ENCODE results near the gene PSAP. TPM values are rescaled to one million over a fixed set of nuclear protein-coding genes. Genes with fewer than 3 reads are reported as not detected.

PSAP gene
- total RNA-seq, 1 donor from 2014 or later, result 358 TPM

DNA sequence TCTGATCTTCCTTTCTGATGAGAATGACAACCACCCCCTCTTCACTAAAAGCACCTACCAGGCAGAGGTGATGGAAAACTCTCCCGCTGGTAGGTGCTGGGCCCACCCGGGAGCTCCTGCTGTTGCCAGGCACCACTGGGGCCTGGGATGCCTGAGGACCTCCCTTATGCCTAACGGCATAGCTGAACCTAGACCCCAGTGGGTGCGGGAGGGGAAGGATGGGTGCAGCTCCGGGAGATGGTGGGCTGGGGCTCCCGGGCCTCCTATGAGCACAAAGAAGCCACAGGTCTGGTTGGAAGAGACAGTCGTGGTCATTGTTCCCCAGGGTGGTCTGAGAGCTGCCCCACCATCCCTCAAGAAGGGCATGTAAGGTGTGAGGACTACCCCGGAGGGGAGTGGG, 62.1 kb downstream of the PSAP start:
- Histone ChIP-seq H3K27me3 (no peaks in the 10 kb centered on the region), H3K79me2 (ENCODE audit: low read depth) (no peaks in the 10 kb centered on the region), H3K36me3 (no peaks in the 10 kb centered on the region), H3K9me3 (ENCODE audit: low read depth) (no peaks in the 10 kb centered on the region), H3K27ac (no peak overlapping the region), H3K4me2 (no peak overlapping the region), H3K9ac (no peak overlapping the region), H3K4me1 (no peaks in the 10 kb centered on the region), H3K4me3 (no peak overlapping the region), H3F3A (ENCODE audit: low read depth) (no peaks in the 10 kb centered on the region), H4K20me1 (ENCODE audit: low read depth) (no peaks in the 10 kb centered on the region), H2AFZ (replicated peaks) (no peak overlapping the region)
- no peak overlapping the region for H3K27ac Mint-ChIP-seq
- TF ChIP-seq, protein P1, sequence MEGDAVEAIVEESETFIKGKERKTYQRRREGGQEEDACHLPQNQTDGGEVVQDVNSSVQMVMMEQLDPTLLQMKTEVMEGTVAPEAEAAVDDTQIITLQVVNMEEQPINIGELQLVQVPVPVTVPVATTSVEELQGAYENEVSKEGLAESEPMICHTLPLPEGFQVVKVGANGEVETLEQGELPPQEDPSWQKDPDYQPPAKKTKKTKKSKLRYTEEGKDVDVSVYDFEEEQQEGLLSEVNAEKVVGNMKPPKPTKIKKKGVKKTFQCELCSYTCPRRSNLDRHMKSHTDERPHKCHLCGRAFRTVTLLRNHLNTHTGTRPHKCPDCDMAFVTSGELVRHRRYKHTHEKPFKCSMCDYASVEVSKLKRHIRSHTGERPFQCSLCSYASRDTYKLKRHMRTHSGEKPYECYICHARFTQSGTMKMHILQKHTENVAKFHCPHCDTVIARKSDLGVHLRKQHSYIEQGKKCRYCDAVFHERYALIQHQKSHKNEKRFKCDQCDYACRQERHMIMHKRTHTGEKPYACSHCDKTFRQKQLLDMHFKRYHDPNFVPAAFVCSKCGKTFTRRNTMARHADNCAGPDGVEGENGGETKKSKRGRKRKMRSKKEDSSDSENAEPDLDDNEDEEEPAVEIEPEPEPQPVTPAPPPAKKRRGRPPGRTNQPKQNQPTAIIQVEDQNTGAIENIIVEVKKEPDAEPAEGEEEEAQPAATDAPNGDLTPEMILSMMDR (IDR thresholded peaks at IDR 0.05), result no peak
- no peak for TF ChIP-seq EZH2 (IDR thresholded peaks at IDR 0.05)
- TF ChIP-seq EZH2phosphoT487 (IDR thresholded peaks at IDR 0.05), result no peak
- no peaks in the 10 kb centered on the region for H3K4me1 Mint-ChIP-seq
- DNase-seq (ENCODE audit: low spot score), result no peak
- H3K27me3 Mint-ChIP-seq (ENCODE audit: insufficient read depth, low read depth), result peaks cover 8% of the 10 kb centered on the region
- no peaks in the 10 kb centered on the region for H3K9me3 Mint-ChIP-seq
- no peaks in the 10 kb centered on the region for H3K36me3 Mint-ChIP-seq
- no peak overlapping the region for H3K4me3 Mint-ChIP-seq

DNA sequence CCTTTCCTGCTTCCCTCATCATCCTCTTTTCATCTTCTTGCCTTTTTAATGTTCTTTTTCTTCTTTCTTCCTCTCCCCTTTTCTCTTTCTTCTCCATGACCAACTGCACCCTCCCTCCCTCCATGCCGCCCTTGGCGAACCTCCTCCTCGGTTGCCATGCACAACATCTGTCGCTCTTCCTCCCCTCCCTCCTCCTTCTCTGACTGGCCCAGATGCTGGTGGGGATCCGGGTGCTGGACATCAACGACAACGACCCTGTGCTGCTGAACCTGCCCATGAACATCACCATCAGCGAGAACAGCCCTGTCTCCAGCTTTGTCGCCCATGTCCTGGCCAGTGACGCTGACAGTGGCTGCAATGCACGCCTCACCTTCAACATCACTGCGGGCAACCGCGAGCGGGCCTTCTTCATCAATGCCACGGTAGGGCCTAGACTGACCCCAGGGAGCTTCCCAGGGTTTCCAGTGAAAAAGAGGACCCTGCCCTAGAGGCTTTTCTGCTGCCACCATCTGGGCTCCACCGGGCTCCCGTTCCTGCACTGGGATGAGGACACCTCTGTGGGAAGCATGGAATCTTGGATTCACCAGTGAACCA, 66.3 kb downstream of the PSAP start:
- no peak overlapping the region for H3K4me3 ChIP-seq
- H3K79me2 ChIP-seq (ENCODE audit: low read depth), result no peaks in the 10 kb centered on the region
- H3K9me3 ChIP-seq (ENCODE audit: low read depth), result no peaks in the 10 kb centered on the region
- no peak overlapping the region for H3K27ac Mint-ChIP-seq
- no peak overlapping the region for H3K4me2 ChIP-seq
- no peak overlapping the region for H3K27ac ChIP-seq
- no peaks in the 10 kb centered on the region for H4K20me1 ChIP-seq (ENCODE audit: low read depth)
- H3F3A ChIP-seq (ENCODE audit: low read depth), result no peaks in the 10 kb centered on the region
- peaks cover 7% of the 10 kb centered on the region for H3K4me1 Mint-ChIP-seq
- H3K9me3 Mint-ChIP-seq, result no peaks in the 10 kb centered on the region
- TF ChIP-seq, protein P1 (IDR thresholded peaks at IDR 0.05), result no peak
- no peak overlapping the region for H3K9ac ChIP-seq
- no peaks in the 10 kb centered on the region for H3K27me3 ChIP-seq
- no peak overlapping the region for H3K4me3 Mint-ChIP-seq
- H2AFZ ChIP-seq (replicated peaks), result no peak overlapping the region
- DNase-seq (ENCODE audit: low spot score), result no peak
- H3K4me1 ChIP-seq, result no peaks in the 10 kb centered on the region
- no peaks in the 10 kb centered on the region for H3K36me3 ChIP-seq
- H3K36me3 Mint-ChIP-seq, result no peaks in the 10 kb centered on the region
- H3K27me3 Mint-ChIP-seq (ENCODE audit: insufficient read depth, low read depth), result peaks cover 9% of the 10 kb centered on the region

DNA sequence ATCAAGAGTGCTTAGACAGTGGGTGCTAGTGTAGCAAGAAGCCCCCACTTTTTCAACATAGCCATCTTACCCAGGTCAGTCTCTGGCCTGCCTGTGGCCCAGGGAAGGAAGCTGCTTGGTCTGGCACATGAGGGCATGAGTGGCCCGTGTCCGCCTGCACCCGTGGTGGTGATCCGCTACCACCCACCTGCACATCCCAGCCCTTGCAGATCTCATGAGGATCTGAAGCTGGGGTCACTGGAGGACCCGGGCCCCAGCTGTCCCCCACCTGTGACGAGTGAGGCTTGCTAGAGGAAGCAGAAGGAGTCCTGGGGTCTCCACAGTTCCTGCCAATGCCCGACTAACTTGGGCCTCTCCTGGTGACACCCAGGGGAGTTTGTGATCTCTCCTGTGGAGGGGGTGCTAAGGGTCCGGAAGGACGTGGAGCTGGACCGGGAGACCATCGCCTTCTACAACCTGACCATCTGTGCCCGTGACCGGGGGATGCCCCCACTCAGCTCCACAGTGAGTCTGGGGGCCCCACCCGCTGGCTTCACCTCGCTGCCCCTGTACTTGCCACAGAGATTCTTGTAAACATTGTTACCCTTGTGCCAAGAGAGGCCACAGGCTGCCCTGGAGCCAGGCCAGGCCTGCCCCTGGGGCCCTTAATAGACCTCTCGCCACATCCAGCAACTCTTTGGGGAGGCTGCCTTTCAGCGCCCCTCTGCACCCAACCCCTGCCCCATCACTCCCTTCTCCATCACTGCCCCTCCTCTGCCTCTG, 67.0 kb downstream of the PSAP start:
- peaks cover 6% of the 10 kb centered on the region for H3K27me3 Mint-ChIP-seq (ENCODE audit: insufficient read depth, low read depth)
- H3K4me1 Mint-ChIP-seq, result peaks cover 7% of the 10 kb centered on the region
- H3K36me3 Mint-ChIP-seq, result no peaks in the 10 kb centered on the region
- H3K27ac Mint-ChIP-seq, result no peak overlapping the region
- H3K79me2 ChIP-seq (ENCODE audit: low read depth), result no peaks in the 10 kb centered on the region
- DNase-seq (ENCODE audit: low spot score), result no peak
- no peak overlapping the region for H3K4me3 Mint-ChIP-seq
- H3K4me2 ChIP-seq, result no peak overlapping the region
- H3K4me3 ChIP-seq, result no peak overlapping the region
- no peak overlapping the region for H2AFZ ChIP-seq (replicated peaks)
- no peak overlapping the region for H3K27ac ChIP-seq
- H3K36me3 ChIP-seq, result no peaks in the 10 kb centered on the region
- no peaks in the 10 kb centered on the region for H3K9me3 ChIP-seq (ENCODE audit: low read depth)
- H3F3A ChIP-seq (ENCODE audit: low read depth), result no peaks in the 10 kb centered on the region
- no peaks in the 10 kb centered on the region for H3K9me3 Mint-ChIP-seq
- no peak overlapping the region for H3K9ac ChIP-seq
- no peaks in the 10 kb centered on the region for H4K20me1 ChIP-seq (ENCODE audit: low read depth)
- TF ChIP-seq EZH2phosphoT487 (IDR thresholded peaks at IDR 0.05) (no peak), EZH2 (IDR thresholded peaks at IDR 0.05) (no peak)
- TF ChIP-seq, protein P1 (IDR thresholded peaks at IDR 0.05), result no peak
- no peaks in the 10 kb centered on the region for H3K27me3 ChIP-seq
- no peaks in the 10 kb centered on the region for H3K4me1 ChIP-seq
